Vagina (tissue), 2 donors: ENCODE data around the gene PKP4. TPM values are rescaled to one million over a fixed set of nuclear protein-coding genes. Genes with fewer than 3 reads are reported as not detected.

Source experiments
- DNase-seq, 2 donors: peaks; one replicate each; pipeline ENCODE4 v3.0.0-alpha.2; 2017; ENCODE audit errors: extremely low spot score in 2 of 2
- H3K27ac ChIP-seq: fragments of 200-600 bp; sonication (generic); one replicate; pipeline ENCODE4 v1.5.1; 2019
- H3K27me3 ChIP-seq: fragments of 200-600 bp; sonication (generic); one replicate; pipeline ENCODE4 v1.5.1; 2019
- H3K36me3 ChIP-seq, 2 donors: fragments of 200-600 bp; sonication (generic); one replicate each; pipeline ENCODE4 v1.5.1; 2017 to 2019
- H3K4me1 ChIP-seq: fragments of 200-600 bp; sonication (generic); one replicate; pipeline ENCODE4 v1.5.1; 2019
- H3K4me3 ChIP-seq, 2 donors: fragments of 200-600 bp; sonication (generic); 1 replicate in 1 of 2; 2 replicates in 1 of 2; pipeline ENCODE4 v1.5.1; 2016 to 2019
- H3K9me3 ChIP-seq: fragments of 200-600 bp; sonication (generic); one replicate; pipeline ENCODE4 v1.5.1; 2019
- CTCF ChIP-seq, 3 experiments: fragments of 450-650 bp in 2 of 3; fragments of 200-600 bp in 1 of 3; sonication (generic) in 1 of 3; IDR thresholded peaks; one replicate each; pipeline ENCODE4 v1.5.1; 2017 to 2019; ENCODE audit warnings: antibody characterized with exemption in 3 of 3, mild to moderate bottlenecking in 2 of 3, moderate library complexity in 2 of 3
- POLR2A ChIP-seq, 2 donors: fragments of 450-650 bp; IDR thresholded peaks; one replicate each; pipeline ENCODE4 v1.6.1; 2017; ENCODE audit warnings: antibody characterized with exemption in 2 of 2, mild to moderate bottlenecking in 2 of 2, moderate library complexity in 2 of 2
- POLR2AphosphoS5 ChIP-seq, 2 donors: sonication (generic); formaldehyde crosslinking; IDR thresholded peaks; one replicate each; pipeline ENCODE4 v1.9.0; 2017; ENCODE audit warnings: antibody characterized with exemption in 2 of 2, mild to moderate bottlenecking in 2 of 2, low read depth in 1 of 2; ENCODE audit not compliant: insufficient read depth in 1 of 2
- intact Hi-C: fragments of 100-400 bp; cut with DNase I; formaldehyde crosslinking; loops from one replicate; pipeline ENCODE4 v1.15.1; 2023
- total RNA-seq: library from RNA; depleted of rRNA; stranded (reverse); fragments of >200 nt; gene quantifications from one replicate; pipeline ENCODE4 v1.2.3, GENCODE V29; 2016

The PKP4 gene
- total RNA-seq, 1 donor from 2014 or later: 71.5 TPM

- no peak for DNase-seq
- intact Hi-C loops: no loop called here
- peaks cover 38% of the 10 kb centered on the region for H3K4me1 ChIP-seq
- H3K27me3 ChIP-seq: no peaks in the 10 kb centered on the region
- no peak overlapping the region for H3K4me3 ChIP-seq
- no peaks in the 10 kb centered on the region for H3K9me3 ChIP-seq
- H3K36me3 ChIP-seq: no peaks in the 10 kb centered on the region
- no peak overlapping the region for H3K27ac ChIP-seq
- TF ChIP-seq POLR2A (IDR thresholded peaks at IDR 0.05): no peak
- no peak for TF ChIP-seq POLR2AphosphoS5 (IDR thresholded peaks at IDR 0.05; ENCODE audit: insufficient read depth in 1 of 2, low read depth in 1 of 2)
Observed at GRCh38 chr2:158486150-158486969, 29.6 kb downstream of the PKP4 start.

GRCh38 chr2:158486970-158487325 lies 30.2 kb downstream of the PKP4 start:
- Histone ChIP-seq H3K27me3 (no peaks in the 10 kb centered on the region), H3K36me3 (no peaks in the 10 kb centered on the region), H3K4me1 (peaks cover 38% of the 10 kb centered on the region), H3K9me3 (no peaks in the 10 kb centered on the region), H3K4me3 (no peak overlapping the region), H3K27ac (no peak overlapping the region)
- DNase-seq: no peak
- intact Hi-C loops: no loop called here
- TF ChIP-seq CTCF (IDR thresholded peaks at IDR 0.05) (no peak), POLR2A (IDR thresholded peaks at IDR 0.05) (no peak), POLR2AphosphoS5 (IDR thresholded peaks at IDR 0.05; ENCODE audit: insufficient read depth in 1 of 2, low read depth in 1 of 2) (no peak)

DNA sequence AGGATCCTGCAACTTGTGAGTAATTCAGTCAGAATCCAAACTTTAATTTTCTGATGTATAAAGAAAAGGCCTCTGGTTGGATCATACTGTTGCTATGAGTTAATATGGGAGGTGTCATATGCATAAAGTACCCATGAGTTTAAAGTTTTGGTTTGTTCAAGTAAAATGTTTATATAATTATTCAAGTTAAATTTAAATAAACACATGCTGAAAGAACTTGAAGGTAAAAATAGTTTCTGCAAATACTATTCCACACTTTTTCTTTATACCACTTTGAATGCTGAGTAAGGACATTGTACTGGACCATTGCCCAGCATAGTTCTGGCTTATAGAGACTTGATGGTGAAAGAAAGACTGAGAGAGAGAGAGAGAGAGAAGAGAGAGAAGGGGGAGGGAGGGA lies 30.7 kb downstream of the PKP4 start:
- Histone ChIP-seq H3K4me3 (no peak overlapping the region), H3K9me3 (no peaks in the 10 kb centered on the region), H3K27ac (no peak overlapping the region), H3K36me3 (no peaks in the 10 kb centered on the region), H3K27me3 (no peaks in the 10 kb centered on the region), H3K4me1 (peaks cover 38% of the 10 kb centered on the region)
- no peak for DNase-seq
- TF ChIP-seq POLR2AphosphoS5 (IDR thresholded peaks at IDR 0.05; ENCODE audit: insufficient read depth in 1 of 2, low read depth in 1 of 2) (no peak), CTCF (IDR thresholded peaks at IDR 0.05) (no peak), POLR2A (IDR thresholded peaks at IDR 0.05) (no peak)
- intact Hi-C loops: no loop called here

DNA sequence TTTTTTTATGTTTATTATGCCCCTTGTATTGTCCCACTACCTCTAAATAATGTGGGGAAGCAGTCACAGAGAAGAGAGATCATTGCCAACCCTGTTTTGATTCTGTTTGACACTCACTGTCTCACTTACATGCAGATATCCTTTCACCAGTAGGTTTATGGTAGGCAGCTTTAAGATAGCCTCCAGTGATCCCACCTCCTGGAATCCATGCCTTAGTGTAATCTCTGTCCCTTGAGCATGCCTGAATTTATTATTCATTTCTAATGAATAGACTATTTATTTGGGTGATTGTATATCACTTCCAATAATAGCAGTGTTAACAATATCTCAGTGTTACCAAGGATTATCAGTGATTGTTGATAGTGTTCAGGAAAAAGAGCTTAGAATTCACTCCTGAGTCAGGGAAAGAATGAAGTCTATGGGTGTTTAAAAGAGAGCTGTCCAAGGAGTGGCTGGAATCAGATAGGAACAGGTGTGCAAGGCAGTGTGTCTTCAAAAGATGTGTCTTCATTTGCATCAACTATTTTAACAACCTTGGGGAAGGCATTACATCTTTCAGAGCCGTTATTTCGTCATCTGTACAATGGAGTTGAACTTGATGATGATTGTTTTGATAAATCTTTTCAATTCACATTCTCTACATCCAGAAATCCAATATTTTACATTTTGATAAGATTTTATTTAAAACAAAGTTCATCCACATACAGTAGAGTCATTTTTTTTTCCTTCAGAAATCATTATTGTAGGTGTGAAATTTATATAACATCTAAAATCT lies 31.9 kb downstream of the PKP4 start:
- H3K4me3 ChIP-seq: no peak overlapping the region
- H3K27me3 ChIP-seq: no peaks in the 10 kb centered on the region
- H3K27ac ChIP-seq: no peak overlapping the region
- DNase-seq: no peak
- H3K4me1 ChIP-seq: peaks cover 38% of the 10 kb centered on the region
- H3K36me3 ChIP-seq: no peaks in the 10 kb centered on the region
- intact Hi-C loops: no loop called here
- no peak for TF ChIP-seq POLR2AphosphoS5 (IDR thresholded peaks at IDR 0.05; ENCODE audit: insufficient read depth in 1 of 2, low read depth in 1 of 2)
- no peak for TF ChIP-seq CTCF (IDR thresholded peaks at IDR 0.05)
- TF ChIP-seq POLR2A (IDR thresholded peaks at IDR 0.05): no peak
- H3K9me3 ChIP-seq: no peaks in the 10 kb centered on the region

DNA sequence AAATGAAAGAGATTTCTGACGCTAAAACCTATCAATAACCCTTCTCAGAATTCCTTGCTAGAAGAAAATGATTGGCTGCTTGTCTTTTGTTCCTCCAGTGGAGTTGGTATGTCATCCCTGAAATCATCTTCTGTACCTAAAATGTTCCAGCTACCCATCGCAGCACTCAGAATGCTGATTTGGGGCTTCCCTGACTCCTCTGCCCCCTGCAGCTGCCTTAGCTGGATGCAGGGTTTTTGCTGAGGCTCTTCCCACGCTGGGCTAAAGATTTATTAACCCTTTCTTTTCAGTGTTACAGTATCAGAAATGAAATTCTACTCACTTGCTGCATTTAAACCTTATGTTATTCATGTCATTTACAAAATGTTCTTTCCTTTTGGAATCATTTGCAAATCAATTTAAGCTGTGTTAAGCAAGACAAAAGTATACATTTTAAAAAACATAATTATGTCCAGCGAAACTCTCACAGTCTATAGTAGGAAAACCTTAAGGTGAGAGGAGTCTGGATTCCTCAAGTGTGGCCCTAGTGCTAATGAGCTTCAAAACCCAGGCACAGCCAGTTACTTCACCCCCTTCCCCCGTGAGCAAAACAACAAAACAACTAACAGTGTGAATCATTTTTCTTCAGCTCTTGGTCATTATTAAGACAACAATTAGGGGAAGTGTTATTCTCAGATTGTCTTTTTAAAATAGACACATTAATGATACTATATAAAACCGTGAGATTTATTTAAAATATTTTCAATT lies 32.8 kb downstream of the PKP4 start:
- H3K27ac ChIP-seq: no peak overlapping the region
- H3K4me1 ChIP-seq: peaks cover 38% of the 10 kb centered on the region
- TF ChIP-seq POLR2AphosphoS5 (IDR thresholded peaks at IDR 0.05; ENCODE audit: insufficient read depth in 1 of 2, low read depth in 1 of 2) (no peak), CTCF (IDR thresholded peaks at IDR 0.05) (no peak), POLR2A (IDR thresholded peaks at IDR 0.05) (no peak)
- no peak overlapping the region for H3K4me3 ChIP-seq
- H3K9me3 ChIP-seq: no peaks in the 10 kb centered on the region
- H3K36me3 ChIP-seq: no peaks in the 10 kb centered on the region
- no peaks in the 10 kb centered on the region for H3K27me3 ChIP-seq
- intact Hi-C loops: no loop called here
- DNase-seq: no peak
